WTC11 (cell line): ENCODE results near the gene CASP4. TPM values are rescaled to one million over a fixed set of nuclear protein-coding genes. Genes with fewer than 3 reads are reported as not detected.

Experiments used
- ATAC-seq: fragments of 200-7000 bp; cut with Tn5 transposase; 2 replicates; pipeline ENCODE4 v1.10.0; 2021; ENCODE audit warnings: mild to moderate bottlenecking, moderate library complexity
- CTCF ChIA-PET: fragments of 300-600 bp; sonication (Branson Sonifier 250); formaldehyde crosslinking; loops from one replicate; lab custom pipeline; 2021; ENCODE audit warnings: antibody characterized with exemption; lab: Charles Lee
- POLR2A ChIA-PET: fragments of 350-600 bp; sonication (Branson Sonifier 250); formaldehyde crosslinking; loops from one replicate; lab custom pipeline; 2021; ENCODE audit warnings: antibody characterized with exemption; lab: Charles Lee
- DNase-seq: peaks from one replicate; pipeline ENCODE4 v3.0.0; 2021; ENCODE audit warnings: low spot score
- H3K27ac Mint-ChIP-seq: 2 replicates; pipeline ENCODE4 v1.8.0; 2021; ENCODE audit warnings: mixed read lengths
- H3K27me3 Mint-ChIP-seq: 2 replicates; pipeline ENCODE4 v1.8.0; 2021; ENCODE audit warnings: low read depth, mild to moderate bottlenecking, moderate library complexity, mixed read lengths
- H3K36me3 Mint-ChIP-seq: 2 replicates; pipeline ENCODE4 v1.8.0; 2021; ENCODE audit warnings: mixed read lengths
- H3K4me1 Mint-ChIP-seq: 2 replicates; pipeline ENCODE4 v1.8.0; 2022; ENCODE audit warnings: mixed read lengths
- H3K4me3 Mint-ChIP-seq: 2 replicates; pipeline ENCODE4 v1.8.0; 2021; ENCODE audit warnings: mild to moderate bottlenecking, moderate library complexity, mixed read lengths
- H3K9me3 Mint-ChIP-seq: 2 replicates; pipeline ENCODE4 v1.8.0; 2021; ENCODE audit warnings: mixed read lengths
- ATF2 ChIP-seq: sonication (generic); formaldehyde crosslinking; IDR thresholded peaks from 2 replicates; pipeline ENCODE4 v1.8.1; 2022; ENCODE audit warnings: low read depth, missing genetic modification reagents, borderline replicate concordance
- CTCF ChIP-seq: fragments of 200-600 bp; IDR thresholded peaks from 2 replicates; pipeline ENCODE4 v1.8.0; 2022; ENCODE audit warnings: antibody characterized with exemption
- E2F5 ChIP-seq: sonication (generic); formaldehyde crosslinking; IDR thresholded peaks from 2 replicates; pipeline ENCODE4 v1.8.1; 2022; ENCODE audit warnings: mild to moderate bottlenecking, moderate library complexity, missing genetic modification reagents
- ELF4 ChIP-seq: sonication (generic); formaldehyde crosslinking; IDR thresholded peaks from 2 replicates; pipeline ENCODE4 v1.8.1; 2022; ENCODE audit warnings: low read depth, mild to moderate bottlenecking, moderate library complexity, missing genetic modification reagents
- FOXJ3 ChIP-seq: sonication (generic); formaldehyde crosslinking; IDR thresholded peaks from 2 replicates; pipeline ENCODE4 v1.9.0; 2021; ENCODE audit warnings: missing genetic modification reagents, mild to moderate bottlenecking, borderline replicate concordance
- FOXK1 ChIP-seq: sonication (generic); formaldehyde crosslinking; IDR thresholded peaks from 2 replicates; pipeline ENCODE4 v1.8.0; 2022; ENCODE audit warnings: mild to moderate bottlenecking, moderate library complexity, missing genetic modification reagents
- GABPB1 ChIP-seq: sonication (generic); formaldehyde crosslinking; IDR thresholded peaks from 2 replicates; pipeline ENCODE4 v1.8.1; 2023; ENCODE audit warnings: mild to moderate bottlenecking, missing genetic modification reagents
- HMGXB4 ChIP-seq: sonication (generic); formaldehyde crosslinking; IDR thresholded peaks from 2 replicates; pipeline ENCODE4 v1.8.1; 2023; ENCODE audit warnings: mild to moderate bottlenecking, moderate library complexity, missing genetic modification reagents
- JAZF1 ChIP-seq: fragments of 250-450 bp; sonication (Bioruptor Pico); IDR thresholded peaks from 2 replicates; pipeline ENCODE4 v1.9.0; 2021; ENCODE audit warnings: moderate library complexity, mild to moderate bottlenecking, inconsistent platforms
- MAX ChIP-seq: sonication (generic); formaldehyde crosslinking; IDR thresholded peaks from 2 replicates; pipeline ENCODE4 v1.8.0; 2022; ENCODE audit warnings: mild to moderate bottlenecking, missing genetic modification reagents
- MYBL2 ChIP-seq: sonication (generic); formaldehyde crosslinking; IDR thresholded peaks from 2 replicates; pipeline ENCODE4 v1.8.1; 2023; ENCODE audit warnings: mild to moderate bottlenecking, moderate library complexity, missing genetic modification reagents
- OVOL2 ChIP-seq: fragments of 250-450 bp; sonication (Bioruptor Pico); IDR thresholded peaks from 2 replicates; pipeline ENCODE4 v1.9.0; 2021; ENCODE audit warnings: mild to moderate bottlenecking, borderline replicate concordance
- PREB ChIP-seq: sonication (generic); formaldehyde crosslinking; IDR thresholded peaks from 2 replicates; pipeline ENCODE4 v1.8.1; 2022; ENCODE audit warnings: mild to moderate bottlenecking, missing genetic modification reagents, moderate library complexity, borderline replicate concordance
- RORB ChIP-seq: fragments of 250-450 bp; sonication (Bioruptor Pico); IDR thresholded peaks from 2 replicates; pipeline ENCODE4 v1.9.0; 2021; ENCODE audit warnings: mild to moderate bottlenecking
- SMAD3 ChIP-seq: sonication (generic); formaldehyde crosslinking; IDR thresholded peaks from 2 replicates; pipeline ENCODE4 v1.8.0; 2022; ENCODE audit warnings: missing genetic modification reagents, mild to moderate bottlenecking, borderline replicate concordance
- TCF7 ChIP-seq: sonication (generic); formaldehyde crosslinking; IDR thresholded peaks from 2 replicates; pipeline ENCODE4 v1.8.0; 2022; ENCODE audit warnings: mild to moderate bottlenecking, low read depth, missing genetic modification reagents, moderate library complexity
- ZNF121 ChIP-seq: sonication (generic); formaldehyde crosslinking; IDR thresholded peaks from 2 replicates; pipeline ENCODE4 v1.8.0; 2023; ENCODE audit warnings: missing genetic modification reagents
- ZNF317 ChIP-seq: sonication (generic); formaldehyde crosslinking; IDR thresholded peaks from 2 replicates; pipeline ENCODE4 v1.8.1; 2023; ENCODE audit warnings: low read depth, mild to moderate bottlenecking, moderate library complexity, missing genetic modification reagents, borderline replicate concordance
- total RNA-seq: library from RNA; stranded (reverse); gene quantifications from 3 replicates; pipeline ENCODE4 v1.2.3, GENCODE V29; 2021

CASP4 gene
- total RNA-seq, 1 experiment from 2014 or later, result 0.44 TPM

- TF ChIP-seq HMGXB4 (CRISPR knock-in tag) (no peak), JAZF1 (CRISPR knock-in tag) (no peak), ZNF121 (CRISPR knock-in tag) (no peak), MYBL2 (no peak), RORB (CRISPR knock-in tag) (no peak), E2F5 (CRISPR knock-in tag) (no peak)
Measured at GRCh38 chr11:105005451-105005845, 37.1 kb upstream of the CASP4 start (continued).

GRCh38 chr11:105004021-105004420 is 35.6 kb upstream of the CASP4 start:
- H3K36me3 Mint-ChIP-seq, result no peaks in the 10 kb centered on the region
- CTCF ChIA-PET, result no interaction called here
- TF ChIP-seq GABPB1 (peak; percentile 80), FOXK1 (CRISPR knock-in tag) (no peak)
- TF ChIP-seq, all 79 proteins: peak for 1
- POLR2A ChIA-PET, result no interaction called here
- Mint-ChIP-seq H3K4me1 (peaks cover 11% of the 10 kb centered on the region), H3K27me3 (no peaks in the 10 kb centered on the region), H3K27ac (no peak overlapping the region), H3K4me3 (no peak overlapping the region), H3K9me3 (peaks cover 13% of the 10 kb centered on the region)
- DNase-seq (no peak), ATAC-seq (no peak)

GRCh38 chr11:105003151-105003550 is 34.8 kb upstream of the CASP4 start:
- no peak for ATAC-seq
- peaks cover 13% of the 10 kb centered on the region for H3K9me3 Mint-ChIP-seq
- ChIA-PET POLR2A (no interaction called here), CTCF (no interaction called here)
- H3K27ac Mint-ChIP-seq, result no peak overlapping the region
- DNase-seq, result no peak
- H3K27me3 Mint-ChIP-seq, result no peaks in the 10 kb centered on the region
- peaks cover 11% of the 10 kb centered on the region for H3K4me1 Mint-ChIP-seq
- H3K36me3 Mint-ChIP-seq, result no peaks in the 10 kb centered on the region
- H3K4me3 Mint-ChIP-seq, result no peak overlapping the region
- no peak for TF ChIP-seq OVOL2 (CRISPR knock-in tag)
- no peak for TF ChIP-seq ATF2
- no peak for TF ChIP-seq ELF4 (CRISPR knock-in tag)
- TF ChIP-seq ZNF121 (CRISPR knock-in tag), result peak; percentile 34; the same call in 1 of the 2 replicates
- no peak for TF ChIP-seq PREB
- no peak for TF ChIP-seq SMAD3

- CTCF ChIA-PET, result interaction anchor here (0.6 to 1.1 kb wide), 9 partner anchors 8 to 391 kb away, joined by 3 to 7 read pairs (median 3); partner anchors contain the start of gene CASP4
- Mint-ChIP-seq H3K9me3 (peaks cover 19% of the 10 kb centered on the region), H3K27ac (no peak overlapping the region; the same call in 1 of the 2 replicates), H3K4me1 (peaks cover 11% of the 10 kb centered on the region), H3K4me3 (no peak overlapping the region), H3K27me3 (no peaks in the 10 kb centered on the region), H3K36me3 (no peaks in the 10 kb centered on the region)
- POLR2A ChIA-PET, result no interaction called here
- ATAC-seq (peak; percentile 84), DNase-seq (peak; percentile 57)
- TF ChIP-seq CTCF (peak; percentile 86), FOXJ3 (no peak), ZNF317 (CRISPR knock-in tag) (0 out of 2 replicates have a peak, but pooled peaks have one; percentile 49), TCF7 (no peak), MAX (CRISPR knock-in tag) (peak; percentile 32; the same call in 1 of the 2 replicates)
Measured at GRCh38 chr11:105000797-105001196, 32.4 kb upstream of the CASP4 start.
